Measurements from ENCODE around the gene ZNF292.

GRCh38 chr6:87151781-87152525 lies 3.4 kb upstream of the ZNF292 start:
- peak in 2 of 3 donors; percentile 4 to 8 for TF ChIP-seq POLR2AphosphoS5 (IDR thresholded peaks at IDR 0.05)
- TF ChIP-seq CTCF (IDR thresholded peaks at IDR 0.05) = no peak
- no peak for TF ChIP-seq POLR2A (IDR thresholded peaks at IDR 0.05)
